ENCODE results near the gene ABCG1.

ABCG1 gene

DNA sequence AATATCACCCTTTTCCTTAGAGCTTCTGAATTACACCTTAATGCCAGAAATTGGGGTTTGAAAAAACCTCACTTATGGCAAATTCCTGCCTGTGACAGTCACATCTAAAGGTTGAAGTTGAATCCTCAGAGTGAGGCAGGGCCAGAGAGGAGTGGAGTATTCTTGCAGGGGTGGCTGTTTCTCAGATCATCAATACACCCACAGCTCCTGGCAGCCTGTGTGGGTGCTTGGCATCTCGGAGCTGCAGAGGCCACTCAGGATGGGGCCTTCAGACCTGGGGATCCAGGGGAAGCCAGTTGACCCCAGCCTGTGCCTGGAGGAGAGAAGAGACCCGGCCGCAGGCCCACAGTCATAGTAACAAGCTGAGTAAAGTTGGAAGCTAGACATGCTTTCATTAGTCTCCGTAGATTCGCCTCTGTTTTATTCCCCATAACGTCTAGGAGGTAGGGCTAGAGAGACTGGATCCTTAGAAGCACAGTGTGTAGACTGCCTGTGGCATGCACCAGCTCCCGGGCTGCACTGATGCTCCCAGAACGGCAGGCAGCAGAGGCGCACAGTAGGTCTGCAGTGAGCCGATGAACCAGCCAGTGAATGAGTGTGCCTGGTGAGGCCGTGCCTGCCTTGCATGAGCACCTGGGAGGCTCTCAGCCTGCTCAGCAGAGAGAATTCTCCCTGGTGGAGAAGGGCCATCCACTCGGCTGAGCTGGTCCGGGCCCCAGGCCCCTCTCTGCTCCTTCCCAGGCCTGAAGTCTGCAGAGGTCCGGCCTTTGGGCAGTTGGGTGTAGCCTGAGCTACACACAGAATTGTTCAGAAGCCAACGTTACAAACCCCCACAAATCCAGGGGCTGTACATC, 53.4 kb downstream of the ABCG1 start:
- no peak for DNase-seq (ENCODE audit: low read depth)

DNA sequence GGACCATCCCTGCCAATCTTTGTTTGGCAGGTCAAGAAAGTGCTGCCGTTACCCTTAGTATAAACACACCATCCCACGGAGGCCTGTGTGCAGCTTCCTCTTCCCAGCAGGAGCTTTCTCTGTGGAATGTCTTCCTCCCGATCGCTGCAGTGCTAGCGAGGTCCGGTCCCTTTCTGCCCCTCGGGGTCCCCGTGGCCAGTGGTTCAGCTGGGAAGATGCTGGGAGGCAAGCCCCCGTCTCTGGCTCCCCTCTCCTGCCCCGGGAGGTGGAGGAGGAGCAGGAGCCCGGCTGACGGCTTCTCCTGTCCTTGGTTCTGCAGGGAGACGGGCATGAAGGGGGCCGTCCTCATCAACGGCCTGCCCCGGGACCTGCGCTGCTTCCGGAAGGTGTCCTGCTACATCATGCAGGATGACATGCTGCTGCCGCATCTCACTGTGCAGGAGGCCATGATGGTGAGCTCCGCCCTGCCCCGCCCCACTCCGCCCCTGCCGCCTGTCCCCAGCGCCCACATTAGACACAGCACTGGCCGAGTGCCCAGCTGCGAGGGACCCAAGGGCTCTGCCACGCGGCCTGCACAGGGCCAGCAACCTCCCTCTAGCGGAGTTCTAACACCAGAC, 54.2 kb downstream of the ABCG1 start:
- no peak for DNase-seq (ENCODE audit: low read depth)

DNA sequence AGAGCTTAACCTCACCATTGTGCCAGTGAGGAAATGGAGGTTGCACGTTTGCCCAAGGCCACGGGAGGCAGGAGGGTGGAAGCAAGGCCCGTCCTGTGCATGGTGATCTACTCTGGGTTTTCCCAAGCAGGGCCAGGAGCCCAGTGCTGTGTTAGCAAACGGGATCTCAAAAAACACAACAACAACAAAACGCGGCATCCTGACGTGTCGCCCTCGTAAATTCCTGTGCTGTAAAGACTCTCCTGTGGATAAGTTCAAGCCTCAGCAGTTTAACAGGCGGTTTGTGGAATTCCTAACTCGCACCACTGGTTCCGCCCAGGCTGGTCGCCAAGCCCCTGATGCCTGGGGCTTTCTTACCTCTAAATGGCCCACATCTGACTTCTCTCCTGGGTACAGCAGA, 57.1 kb downstream of the ABCG1 start:
- no peak for DNase-seq (ENCODE audit: low read depth)

DNA sequence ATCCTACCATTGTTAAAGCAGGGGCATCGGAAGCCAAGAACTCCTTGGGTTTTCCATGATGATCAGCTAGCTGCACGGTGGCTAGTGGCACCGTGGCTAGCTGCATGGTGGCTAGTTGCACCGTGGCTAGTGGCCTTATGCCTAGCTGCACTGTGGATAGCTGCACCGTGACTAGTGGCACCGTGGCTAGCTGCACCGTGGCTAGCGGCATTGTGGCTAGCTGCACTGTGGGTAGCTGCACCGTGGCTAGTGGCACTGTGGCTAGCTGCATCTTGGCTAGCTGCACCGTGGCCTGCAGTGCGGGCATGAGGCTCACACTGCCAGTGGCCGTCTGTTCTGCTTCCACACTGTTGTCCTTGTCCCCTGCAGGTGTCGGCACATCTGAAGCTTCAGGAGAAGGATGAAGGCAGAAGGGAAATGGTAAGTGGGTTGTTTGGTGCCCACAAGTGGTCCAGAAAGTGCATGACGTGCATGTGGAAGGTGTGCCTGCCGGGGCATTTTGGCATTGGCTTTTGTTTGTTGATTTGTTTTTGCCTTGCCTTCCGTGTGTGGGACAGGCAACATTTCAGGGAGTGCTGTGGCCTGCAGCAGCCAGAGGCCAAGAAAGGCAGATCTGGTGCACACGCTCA, 57.7 kb downstream of the ABCG1 start:
- no peak for DNase-seq (ENCODE audit: low read depth)

DNA sequence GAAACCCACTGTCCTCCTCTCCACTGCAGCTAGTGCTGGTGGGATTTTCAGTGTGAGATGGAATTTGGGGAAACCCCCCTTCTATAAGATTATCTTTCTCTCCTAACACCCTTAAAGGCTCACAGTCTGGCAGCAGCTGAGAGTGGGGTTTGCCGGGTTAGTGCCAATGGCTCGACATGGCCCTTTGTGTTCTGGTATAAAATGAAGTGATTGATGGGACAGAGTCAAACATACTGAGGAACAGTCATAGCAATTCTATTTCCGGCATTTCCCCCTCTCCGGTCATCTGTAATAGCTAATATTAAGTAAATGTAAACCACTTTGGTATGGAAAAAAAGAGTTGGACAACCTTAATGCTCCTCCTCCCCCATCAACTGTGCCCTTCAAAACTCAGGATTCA, 58.7 kb downstream of the ABCG1 start:
- no peak for DNase-seq (ENCODE audit: low read depth)

DNA sequence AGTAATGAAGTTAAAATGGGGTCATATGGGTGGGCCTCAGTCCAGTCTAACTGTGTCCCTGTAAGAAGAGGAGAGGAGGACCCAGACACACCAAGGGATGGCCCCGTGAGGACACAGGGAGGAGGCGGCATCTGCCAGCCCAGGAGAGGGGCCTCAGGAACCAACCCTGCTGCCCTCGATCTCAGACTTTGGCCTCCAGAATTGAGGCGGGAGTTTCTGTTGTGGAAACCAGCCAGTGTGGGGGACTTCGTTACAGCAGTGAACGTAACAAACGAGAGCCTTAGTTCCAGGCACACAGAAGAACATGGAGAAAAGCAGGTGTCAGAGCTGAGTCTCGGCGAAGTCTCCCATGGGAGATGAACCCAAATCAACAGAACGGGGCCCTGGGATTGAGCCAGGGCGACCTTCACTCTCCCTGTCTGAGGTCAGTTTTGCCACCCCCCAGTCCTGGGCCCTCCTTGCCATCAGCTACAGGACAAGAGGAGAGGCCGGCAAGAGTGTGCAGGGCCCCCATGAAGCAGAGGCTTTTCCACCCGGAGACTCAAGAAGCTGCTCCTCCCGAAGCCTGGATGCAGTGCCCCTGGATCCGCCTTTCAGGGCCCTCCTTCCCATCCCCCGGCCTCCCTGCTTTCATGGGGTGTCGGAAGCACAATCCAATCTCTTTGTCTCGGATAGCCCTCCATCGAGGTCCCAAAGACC, 59.7 kb downstream of the ABCG1 start:
- DNase-seq (ENCODE audit: low read depth), result no peak

DNA sequence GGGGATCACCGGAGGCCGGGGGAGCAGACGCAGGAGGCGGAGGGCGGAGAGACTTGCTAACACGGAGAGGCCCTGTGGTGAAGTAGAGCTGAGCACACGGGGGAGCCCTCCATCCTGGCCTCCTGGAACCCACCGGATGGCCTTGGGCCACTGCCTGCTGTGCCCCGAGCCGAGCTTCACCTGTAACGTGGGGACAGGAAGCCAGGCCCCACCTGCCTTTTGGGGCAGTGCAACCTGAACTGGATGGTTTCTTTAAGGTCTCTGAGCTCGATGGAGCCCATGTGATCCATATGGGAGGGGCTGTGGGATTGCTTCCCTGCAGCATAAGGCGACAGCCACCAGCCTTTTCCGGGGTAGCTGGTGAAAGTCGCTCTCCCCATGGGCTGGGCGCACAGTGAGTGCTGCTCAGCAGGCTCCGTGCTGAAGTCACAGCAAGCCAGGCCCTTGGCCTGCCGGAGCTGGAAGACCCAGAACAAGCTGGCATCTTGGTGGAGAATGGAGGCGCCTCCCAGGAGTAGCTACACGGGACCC, 60.5 kb downstream of the ABCG1 start:
- no peak for DNase-seq (ENCODE audit: low read depth)

DNA sequence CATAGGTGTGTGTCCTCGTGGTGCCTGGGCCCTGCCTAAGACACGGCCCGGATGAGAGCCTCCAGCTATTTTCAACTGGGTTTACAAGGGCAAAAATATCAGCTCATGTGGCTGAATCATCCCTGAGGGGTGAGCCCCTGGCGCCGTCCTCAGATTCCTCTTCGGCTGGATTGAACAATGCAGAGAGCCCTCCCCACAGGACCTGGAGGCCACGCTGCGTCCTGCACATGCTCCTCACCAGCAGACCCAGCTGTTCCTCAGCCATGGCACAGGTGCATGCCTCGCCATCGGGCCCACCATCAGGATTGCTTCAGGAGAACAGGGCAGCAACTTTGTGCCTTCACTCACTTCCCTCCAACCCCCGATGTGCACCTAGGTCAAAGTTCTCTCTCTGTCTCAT, 60.9 kb downstream of the ABCG1 start:
- DNase-seq (ENCODE audit: low read depth), result no peak

DNA sequence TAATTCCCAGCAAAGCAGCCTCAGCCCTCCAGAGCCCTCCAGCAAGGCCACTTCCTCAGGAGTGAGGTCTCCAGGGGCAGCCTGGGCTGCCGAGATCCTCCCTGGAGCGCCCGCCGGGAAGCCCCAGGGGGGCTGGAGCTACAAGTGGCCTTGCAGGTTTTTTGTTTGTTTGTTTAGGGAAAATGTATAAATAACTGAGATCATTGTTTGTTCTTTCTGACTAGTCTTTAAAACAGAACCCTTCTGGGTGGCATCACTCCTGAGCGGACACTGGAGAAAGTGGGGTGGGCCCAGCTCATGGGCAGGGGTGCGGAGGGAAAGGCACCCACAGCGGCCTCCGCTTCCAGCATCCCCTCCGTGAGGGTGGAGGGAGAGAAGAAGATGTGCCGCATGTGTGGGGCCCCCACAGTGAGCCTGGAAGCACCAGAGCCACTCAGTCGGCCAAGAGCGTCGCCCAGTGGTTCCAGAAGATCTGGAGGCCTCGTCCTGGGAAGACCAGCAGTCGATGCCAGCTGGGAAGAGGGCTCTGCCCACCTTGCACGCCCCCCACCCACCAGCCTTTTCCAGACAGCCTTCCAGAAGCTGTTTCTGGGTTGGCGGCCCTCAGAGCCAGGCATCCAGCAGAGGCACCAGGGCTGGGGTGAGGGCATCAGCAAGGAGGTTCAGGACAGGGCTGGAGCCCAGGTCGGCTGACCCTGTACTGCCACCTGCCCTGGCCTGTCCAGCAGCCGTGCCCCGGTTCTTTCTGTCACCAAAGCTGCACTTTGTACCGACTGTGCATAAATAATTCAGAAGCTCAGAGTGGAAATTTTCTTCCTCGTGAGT, 61.6 kb downstream of the ABCG1 start:
- DNase-seq (ENCODE audit: low read depth), result no peak

DNA sequence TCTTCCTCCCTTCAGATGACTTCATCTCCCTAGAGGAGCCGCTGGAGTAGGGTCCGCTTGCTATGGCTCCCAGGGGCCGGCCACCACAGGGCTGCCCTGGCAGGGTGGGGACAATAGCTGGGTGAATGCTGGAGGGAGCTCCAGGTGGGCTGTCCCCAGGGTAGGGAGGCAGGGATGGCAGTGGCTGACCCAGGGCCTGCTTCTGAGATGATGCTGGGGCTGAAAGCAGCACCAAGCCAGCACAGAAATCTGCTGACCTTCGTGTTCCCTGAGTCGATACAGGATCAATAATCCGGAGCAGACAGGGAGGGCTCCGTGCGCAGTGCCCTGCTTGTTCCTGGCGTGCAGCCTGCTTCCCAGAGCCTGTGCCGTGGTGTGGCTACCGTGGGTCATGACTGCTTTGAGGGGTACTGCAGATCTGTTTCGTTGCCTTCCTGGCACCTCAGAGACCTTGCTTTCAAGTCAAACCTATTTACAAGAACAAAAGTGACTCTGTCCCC, 62.3 kb downstream of the ABCG1 start:
- DNase-seq (ENCODE audit: low read depth), result no peak

DNA sequence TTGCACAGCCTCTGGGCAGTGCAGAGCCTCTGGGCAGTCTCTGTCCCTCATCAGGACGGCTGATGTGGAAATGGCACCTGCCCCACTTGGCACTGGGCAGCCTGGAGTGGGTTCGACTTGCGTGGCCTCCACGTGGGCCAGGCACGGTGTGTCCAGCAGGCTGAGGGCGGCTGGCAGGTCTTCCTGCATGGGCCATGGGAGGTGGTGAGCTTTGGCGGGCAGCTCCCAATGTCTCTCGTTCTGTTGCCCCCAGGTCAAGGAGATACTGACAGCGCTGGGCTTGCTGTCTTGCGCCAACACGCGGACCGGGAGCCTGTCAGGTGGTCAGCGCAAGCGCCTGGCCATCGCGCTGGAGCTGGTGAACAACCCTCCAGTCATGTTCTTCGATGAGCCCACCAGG, 63.1 kb downstream of the ABCG1 start:
- no peak for DNase-seq (ENCODE audit: low read depth)

DNA sequence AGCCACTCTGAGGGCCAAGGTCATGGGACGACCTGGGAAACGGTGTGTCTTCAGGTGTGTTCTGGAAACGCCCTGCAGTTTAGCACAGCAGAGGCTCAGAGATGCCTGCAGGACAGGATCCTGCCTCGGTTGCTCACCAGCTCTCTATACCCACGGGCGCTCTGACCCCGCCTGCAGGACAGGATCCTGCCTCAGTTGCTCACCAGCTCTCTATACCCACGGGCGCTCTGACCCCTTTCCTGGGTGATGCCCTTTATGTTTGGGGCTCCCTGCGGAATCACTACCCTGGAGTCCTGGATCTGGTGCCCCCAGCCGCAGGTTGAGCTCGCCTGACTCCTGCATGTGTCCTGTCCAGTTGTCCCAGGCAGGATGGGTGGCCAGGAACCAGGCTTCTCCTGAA, 63.8 kb downstream of the ABCG1 start:
- no peak for DNase-seq (ENCODE audit: low read depth)

DNA sequence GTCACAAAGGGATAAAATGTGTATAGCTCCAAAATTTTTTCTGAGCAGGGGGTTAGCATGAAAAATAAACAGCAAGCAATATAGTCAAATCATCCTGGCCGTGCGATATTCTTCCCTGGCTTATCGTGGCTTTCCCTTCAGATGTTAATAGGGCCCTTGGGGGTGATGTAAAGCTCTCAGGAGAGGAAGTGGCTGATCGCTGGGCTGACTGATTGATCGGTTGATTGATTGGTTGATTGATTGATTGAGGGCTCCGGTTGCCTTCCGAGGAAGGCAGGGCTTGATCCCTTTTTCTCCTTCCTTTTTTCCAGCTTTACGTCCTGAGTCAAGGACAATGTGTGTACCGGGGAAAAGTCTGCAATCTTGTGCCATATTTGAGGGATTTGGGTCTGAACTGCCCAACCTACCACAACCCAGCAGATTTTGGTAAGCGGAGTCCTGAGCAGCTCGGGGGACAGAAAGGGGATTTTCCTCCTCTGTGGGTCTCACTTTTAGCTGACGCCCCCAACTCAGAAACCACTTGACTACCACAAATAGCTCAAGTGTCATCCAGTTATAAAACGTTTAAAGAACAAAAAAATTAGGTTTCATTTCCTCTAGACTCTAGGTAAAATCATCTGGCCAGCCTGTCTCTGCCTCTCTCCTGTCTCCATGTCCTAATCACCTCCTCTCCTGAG, 66.8 kb downstream of the ABCG1 start:
- no peak for DNase-seq (ENCODE audit: low read depth)

DNA sequence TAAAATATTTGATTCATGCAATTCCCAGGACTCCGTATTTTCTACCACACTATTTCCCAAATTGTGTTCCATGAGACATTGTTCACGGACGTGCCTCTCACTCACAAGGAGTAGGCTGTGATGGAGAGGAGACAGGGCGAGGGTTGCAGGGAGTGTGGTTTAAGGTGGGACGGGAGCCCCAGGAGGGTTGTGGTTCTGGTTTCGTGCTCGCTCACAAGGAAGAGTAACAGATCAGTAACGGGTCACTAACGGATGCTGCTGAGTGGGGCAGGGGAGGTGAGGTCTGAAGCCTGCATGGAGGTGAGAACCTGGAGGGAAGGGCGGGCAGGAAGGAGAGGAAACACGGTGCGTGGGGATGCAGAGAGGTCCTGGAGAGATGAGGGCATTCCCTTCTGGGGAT, 67.5 kb downstream of the ABCG1 start:
- DNase-seq (ENCODE audit: low read depth), result no peak

DNA sequence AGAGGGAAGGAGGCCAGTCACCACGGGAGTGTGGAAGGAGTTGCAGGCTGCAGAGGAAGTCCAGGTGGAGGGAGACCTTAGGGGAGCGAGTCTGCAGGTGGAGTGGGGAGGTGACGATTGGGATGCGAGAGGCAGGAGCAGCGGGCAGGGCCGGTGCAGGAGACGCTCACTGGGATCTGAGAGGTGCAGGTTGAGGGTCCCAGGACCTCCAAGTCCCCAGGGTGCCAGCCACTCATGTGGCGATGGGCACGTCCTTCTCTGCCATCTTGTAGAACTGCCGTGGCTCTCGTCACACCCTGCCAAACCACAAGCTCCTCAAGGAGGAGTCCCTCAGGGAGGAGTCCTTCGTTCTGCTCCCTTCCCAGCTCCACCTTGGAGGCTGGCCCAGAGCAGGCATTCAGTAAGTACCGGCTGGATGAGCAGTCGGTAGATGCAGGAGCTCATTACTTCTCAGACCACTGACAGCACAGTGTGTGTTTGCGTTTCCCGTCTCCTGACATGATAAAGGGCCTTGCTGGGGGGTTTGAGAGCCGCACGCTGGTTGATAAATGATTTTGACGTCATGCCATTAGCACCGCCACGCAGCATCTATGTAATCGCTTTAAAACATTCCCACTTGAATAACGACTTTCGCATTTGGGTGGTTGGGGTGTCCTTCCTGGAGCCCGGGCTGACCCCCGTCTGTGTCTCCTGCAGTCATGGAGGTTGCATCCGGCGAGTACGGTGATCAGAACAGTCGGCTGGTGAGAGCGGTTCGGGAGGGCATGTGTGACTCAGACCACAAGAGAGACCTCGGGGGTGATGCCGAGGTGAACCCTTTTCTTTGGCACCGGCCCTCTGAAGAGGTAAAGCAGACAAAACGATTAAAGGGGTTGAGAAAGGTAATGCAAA, 68.5 kb downstream of the ABCG1 start:
- no peak for DNase-seq (ENCODE audit: low read depth)

DNA sequence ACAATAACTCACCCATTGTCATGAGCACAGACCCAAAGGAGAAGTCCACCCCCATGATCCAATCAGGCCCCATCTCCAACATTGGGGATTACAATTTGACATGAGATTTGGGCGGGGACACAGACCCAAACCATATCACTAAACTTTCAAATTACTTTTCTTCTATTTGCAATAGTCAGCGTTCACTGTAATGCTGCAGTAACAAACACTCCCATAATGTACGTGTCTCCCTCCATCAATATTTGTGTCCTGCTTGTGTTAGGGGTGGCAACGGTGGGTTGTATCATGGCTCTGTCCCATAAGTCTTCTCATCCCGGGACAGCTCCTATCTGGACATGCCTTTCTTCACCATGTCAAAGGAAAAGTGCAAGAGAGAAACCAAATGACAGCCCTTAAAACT, 70.0 kb downstream of the ABCG1 start:
- DNase-seq (ENCODE audit: low read depth), result no peak

DNA sequence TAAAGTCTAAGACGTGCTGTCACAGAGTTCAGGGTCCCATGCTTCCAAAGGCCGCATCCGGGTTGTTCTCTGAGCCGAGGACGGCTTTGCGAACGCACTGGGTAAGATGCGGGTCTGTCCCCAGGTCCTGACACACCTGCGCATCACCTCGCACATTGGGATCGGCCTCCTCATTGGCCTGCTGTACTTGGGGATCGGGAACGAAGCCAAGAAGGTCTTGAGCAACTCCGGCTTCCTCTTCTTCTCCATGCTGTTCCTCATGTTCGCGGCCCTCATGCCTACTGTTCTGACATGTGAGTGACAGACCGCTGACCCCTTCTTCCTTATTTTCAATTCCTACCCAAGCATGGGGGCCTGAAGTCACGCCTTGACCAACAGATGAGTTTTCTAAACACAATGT, 71.0 kb downstream of the ABCG1 start:
- DNase-seq (ENCODE audit: low read depth), result no peak

DNA sequence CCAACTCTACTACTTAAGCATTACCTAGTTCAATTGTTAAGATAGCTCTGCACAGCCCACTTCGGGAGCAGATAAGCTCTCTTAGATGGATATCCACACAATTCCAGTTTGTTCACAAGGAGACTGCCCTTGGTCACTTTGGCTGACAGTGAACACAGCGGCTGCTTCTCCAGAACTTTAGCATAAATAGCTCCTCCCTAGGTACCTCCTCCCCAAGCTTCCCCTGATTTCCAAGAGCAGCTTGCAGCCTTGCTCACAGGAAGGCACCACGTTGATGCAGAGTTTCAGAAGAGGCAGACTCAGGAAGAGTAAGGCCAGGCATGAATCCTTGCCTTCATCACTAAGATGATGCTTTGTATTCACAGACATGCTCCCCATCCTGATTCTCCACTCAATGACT, 71.6 kb downstream of the ABCG1 start:
- no peak for DNase-seq (ENCODE audit: low read depth)

DNA sequence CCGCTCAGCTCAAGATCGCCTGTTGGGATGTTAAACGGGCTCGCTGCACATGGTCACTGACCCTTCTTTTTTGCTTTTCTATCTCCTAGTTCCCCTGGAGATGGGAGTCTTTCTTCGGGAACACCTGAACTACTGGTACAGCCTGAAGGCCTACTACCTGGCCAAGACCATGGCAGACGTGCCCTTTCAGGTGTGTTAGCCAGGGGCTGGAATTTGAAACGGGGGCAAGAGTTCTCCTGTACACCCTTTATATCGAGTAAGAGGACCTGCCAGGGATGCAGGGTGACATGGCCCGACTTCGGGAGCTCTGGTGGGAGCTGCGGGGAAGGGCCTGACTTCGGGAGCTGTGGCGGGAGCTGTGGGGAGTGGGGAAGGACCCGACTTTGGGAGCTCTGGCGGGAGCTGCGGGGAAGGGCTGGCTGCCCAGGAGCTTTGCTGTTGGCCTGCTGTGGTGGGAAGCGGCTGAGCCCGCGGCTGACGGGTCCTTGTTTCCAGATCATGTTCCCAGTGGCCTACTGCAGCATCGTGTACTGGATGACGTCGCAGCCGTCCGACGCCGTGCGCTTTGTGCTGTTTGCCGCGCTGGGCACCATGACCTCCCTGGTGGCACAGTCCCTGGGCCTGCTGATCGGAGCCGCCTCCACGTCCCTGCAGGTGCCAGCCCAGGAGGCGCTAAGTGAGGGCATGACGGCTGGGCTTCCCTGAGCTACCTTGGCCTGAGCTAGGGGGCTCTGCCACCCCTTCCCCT, 72.2 kb downstream of the ABCG1 start:
- no peak for DNase-seq (ENCODE audit: low read depth)
